ENCODE results near the gene ZYG11A.

ZYG11A gene

GRCh38 chr1:52876843-52877242, 34.3 kb downstream of the ZYG11A start:
- no peak for DNase-seq (ENCODE audit: low read depth, low spot score)

- DNase-seq (ENCODE audit: low read depth, low spot score), result peak; percentile 12
These were observed 35.0 kb downstream of the ZYG11A start for GRCh38 chr1:52877554-52877953.

GRCh38 chr1:52880206-52880605, 37.6 kb downstream of the ZYG11A start:
- DNase-seq (ENCODE audit: low read depth, low spot score), result no peak

GRCh38 chr1:52887483-52887882, 44.9 kb downstream of the ZYG11A start:
- no peak for DNase-seq (ENCODE audit: low read depth, low spot score)

GRCh38 chr1:52892424-52893215, 50.1 kb downstream of the ZYG11A start:
- DNase-seq (ENCODE audit: low read depth, low spot score), result no peak

GRCh38 chr1:52899445-52899894, 56.9 kb downstream of the ZYG11A start:
- DNase-seq (ENCODE audit: low read depth, low spot score), result peak; percentile 9

- DNase-seq (ENCODE audit: low read depth, low spot score), result no peak
These were observed 57.8 kb downstream of the ZYG11A start for GRCh38 chr1:52900402-52900801.

- no peak for DNase-seq (ENCODE audit: low read depth, low spot score)
These were observed 58.8 kb downstream of the ZYG11A start for GRCh38 chr1:52901384-52901783.

- no peak for DNase-seq (ENCODE audit: low read depth, low spot score)
These were observed 61.8 kb downstream of the ZYG11A start for GRCh38 chr1:52904208-52904926.

GRCh38 chr1:52904927-52905698, 62.6 kb downstream of the ZYG11A start:
- DNase-seq (ENCODE audit: low read depth, low spot score), result peak; percentile 34

- no peak for DNase-seq (ENCODE audit: low read depth, low spot score)
These were observed 63.6 kb downstream of the ZYG11A start for GRCh38 chr1:52906135-52906603.

- DNase-seq (ENCODE audit: low read depth, low spot score), result no peak
These were observed 64.7 kb downstream of the ZYG11A start for GRCh38 chr1:52907068-52907811.

- no peak for DNase-seq (ENCODE audit: low read depth, low spot score)
These were observed 65.2 kb downstream of the ZYG11A start for GRCh38 chr1:52907812-52908153.

GRCh38 chr1:52911541-52911940, 69.0 kb downstream of the ZYG11A start:
- no peak for DNase-seq (ENCODE audit: low read depth, low spot score)

GRCh38 chr1:52913014-52913413, 70.5 kb downstream of the ZYG11A start:
- DNase-seq (ENCODE audit: low read depth, low spot score), result no peak

- no peak for DNase-seq (ENCODE audit: low read depth, low spot score)
These were observed 71.0 kb downstream of the ZYG11A start for GRCh38 chr1:52913537-52913936.

- DNase-seq (ENCODE audit: low read depth, low spot score), result no peak
These were observed 71.9 kb downstream of the ZYG11A start for GRCh38 chr1:52914463-52914862.

- DNase-seq (ENCODE audit: low read depth, low spot score), result no peak
These were observed 72.8 kb downstream of the ZYG11A start for GRCh38 chr1:52915211-52915854.

GRCh38 chr1:52915855-52916220, 73.3 kb downstream of the ZYG11A start:
- DNase-seq (ENCODE audit: low read depth, low spot score), result no peak

- no peak for DNase-seq (ENCODE audit: low read depth, low spot score)
These were observed 73.8 kb downstream of the ZYG11A start for GRCh38 chr1:52916241-52916975.
